Kidney glomerular epithelial cell (primary cell): ENCODE data around the gene DYRK3.

Source experiments
- DNase-seq: peaks from one replicate; lab custom pipeline; 2025; lab: John Stamatoyannopoulos, UW

DYRK3 gene

DNA sequence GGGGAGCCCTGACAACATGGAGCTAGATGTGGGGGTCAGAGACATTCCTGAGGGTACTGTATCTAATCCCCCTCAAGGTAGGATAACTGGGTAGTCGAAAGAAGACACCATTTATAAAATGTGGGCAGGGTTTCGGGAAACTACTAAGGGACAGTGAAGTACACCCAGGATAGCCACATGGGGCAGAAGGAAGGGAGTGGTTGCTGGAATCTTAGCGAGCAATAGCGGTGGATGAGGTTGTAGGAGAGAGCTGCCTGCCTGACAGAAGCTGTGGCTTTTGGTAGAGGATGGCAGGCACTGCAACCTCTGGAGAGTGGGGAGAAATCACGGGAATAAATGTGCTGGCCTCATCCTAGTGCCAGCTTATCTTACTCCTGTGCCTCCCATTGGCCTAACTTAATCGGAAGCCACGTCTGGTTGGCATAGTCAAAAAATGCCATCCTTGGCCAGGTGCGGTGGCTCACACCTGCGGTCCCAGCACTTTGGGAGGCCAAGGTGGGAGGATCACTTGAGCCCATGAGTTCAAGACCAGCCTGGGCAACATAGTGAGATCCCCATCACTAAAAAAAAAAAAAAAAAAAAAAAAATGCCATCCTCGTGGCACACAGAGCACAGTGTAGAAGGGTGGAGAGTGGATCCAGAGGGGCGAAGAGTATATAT, 26.0 kb downstream of the DYRK3 start:
- DNase-seq = no peak

DNA sequence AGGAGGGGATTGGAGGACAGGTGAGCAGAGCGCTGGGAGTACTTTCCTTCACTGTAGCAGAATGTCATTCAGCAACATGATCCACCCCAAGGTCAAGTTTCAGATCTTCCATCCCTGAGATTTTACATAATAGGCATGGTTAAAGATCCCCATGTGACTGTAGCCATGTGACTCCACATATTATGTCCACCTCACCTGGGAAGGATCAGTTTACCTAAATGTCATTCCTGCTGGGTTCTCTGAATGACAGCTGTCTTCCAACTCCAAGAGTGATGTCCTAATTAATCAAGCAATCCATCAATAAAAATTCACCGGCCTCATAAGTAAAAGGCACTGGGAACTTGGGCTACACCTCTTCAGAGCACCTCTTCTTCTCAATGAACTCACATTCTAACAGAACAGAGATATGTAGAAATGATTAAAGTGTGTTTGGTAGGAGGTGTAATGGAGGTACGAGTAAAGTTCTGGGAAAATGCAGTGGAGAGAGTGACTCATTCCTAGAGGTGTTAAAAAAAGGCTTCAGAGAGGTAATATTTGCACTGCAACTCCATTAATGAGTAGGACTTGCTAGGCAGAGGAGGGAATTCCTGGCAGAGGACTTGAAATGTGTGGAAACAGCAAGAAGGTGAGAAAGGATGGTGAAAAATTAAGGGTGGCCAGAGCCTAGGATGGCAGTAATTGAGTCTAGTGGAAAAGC, 27.2 kb downstream of the DYRK3 start:
- DNase-seq = no peak

DNA sequence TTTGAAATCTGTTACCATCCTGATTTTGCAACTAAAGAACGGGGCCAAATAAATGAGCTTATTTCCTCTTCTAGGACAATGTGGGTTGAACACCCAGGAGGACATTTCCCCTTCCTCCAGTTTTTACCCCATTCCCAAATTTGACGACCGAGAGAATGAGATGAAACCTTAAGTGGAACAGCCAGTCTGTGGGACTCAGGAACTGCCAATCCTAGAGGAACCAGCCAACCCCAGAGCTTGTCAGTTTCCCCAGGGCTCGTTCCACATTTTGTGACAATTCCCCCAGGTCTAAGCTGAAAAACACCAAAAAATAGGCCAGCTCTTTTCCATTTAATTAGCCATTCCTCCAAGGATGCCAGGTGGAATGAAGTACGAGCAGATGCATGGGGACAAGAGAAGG, 28.0 kb downstream of the DYRK3 start:
- no peak for DNase-seq

DNA sequence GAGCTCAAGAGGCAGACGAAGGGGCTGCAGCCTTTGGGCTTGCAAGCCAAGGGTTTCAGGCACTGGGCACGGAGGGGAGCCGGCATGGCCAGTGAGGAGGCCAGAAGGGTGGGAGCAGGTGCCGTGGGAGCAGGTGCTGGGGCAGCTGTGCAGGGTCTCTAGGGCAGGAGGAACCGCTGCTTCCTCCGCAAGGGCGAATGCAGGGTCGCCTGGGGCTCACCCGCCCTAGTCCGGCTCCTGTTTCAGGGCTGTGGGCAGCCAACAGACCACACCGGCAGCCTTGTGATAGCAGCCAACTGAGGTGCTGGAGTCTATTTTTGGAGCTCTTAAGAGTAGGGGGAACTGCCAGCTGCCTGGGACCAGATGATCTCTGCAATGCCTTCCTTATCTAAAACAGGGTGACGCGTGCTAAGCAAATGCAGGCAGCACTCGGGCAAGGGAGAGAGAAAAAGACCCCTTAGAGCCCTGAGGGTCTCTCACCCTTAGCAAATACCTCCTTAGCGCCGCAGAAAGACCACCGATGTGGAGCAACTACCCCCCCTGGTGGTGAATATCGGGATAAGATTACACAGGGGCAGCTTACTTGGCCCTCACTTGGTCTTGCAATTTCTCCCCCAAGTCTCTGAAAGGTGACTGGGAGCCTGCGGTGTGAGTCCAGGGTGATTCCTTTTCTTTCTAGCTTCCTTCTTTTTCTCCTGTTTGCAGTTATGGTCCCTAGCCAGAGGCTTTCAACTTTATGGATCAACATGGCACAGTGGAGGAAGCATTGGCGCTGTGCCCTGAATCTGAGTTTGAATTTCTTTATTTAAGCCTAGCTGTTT, 28.7 kb downstream of the DYRK3 start:
- peak; percentile 40 for DNase-seq

DNA sequence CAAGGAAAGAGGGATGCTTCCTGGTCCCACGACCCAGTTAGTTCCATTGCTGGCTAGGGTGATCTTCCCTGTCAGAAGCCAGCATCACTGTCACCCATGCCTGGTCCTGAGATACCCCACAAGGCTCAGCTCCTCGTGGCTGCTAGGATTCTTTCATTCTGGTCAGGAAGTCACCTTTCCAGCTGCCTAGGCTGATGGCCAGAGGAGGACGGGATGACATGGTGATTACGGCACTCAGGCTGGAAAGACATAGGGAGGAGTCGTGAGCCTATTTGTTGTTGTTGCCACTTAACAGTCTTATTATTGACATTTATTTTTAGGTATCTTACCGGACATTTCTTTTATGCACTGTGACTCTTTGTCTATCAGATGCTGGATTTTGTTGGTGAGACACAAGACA, 29.4 kb downstream of the DYRK3 start:
- DNase-seq = no peak

DNA sequence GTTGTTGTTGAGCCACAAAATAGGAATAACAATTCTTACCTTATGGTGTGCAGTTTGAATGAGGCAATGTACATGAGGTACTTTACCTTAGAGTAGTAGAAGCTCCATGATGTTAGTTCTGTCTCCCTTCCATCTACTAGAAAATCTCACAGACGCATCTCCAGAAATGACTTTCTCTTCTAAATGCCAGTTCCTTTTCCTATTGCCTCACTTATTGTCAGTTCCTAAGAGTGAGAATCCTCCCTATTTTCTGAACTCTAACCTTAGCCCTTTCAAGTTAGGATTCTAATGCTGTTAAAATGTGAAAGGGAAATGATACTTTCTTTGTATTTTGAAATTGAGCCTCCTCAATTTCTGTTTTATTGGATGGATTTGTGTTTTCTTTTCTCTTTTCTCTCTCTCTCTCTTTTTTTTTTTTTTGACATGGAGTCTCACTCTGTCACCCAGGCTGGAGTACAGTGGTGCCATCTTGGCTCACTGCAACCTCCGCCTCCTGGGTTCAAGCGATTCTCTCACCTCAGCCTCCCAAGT, 30.8 kb downstream of the DYRK3 start:
- DNase-seq = no peak

DNA sequence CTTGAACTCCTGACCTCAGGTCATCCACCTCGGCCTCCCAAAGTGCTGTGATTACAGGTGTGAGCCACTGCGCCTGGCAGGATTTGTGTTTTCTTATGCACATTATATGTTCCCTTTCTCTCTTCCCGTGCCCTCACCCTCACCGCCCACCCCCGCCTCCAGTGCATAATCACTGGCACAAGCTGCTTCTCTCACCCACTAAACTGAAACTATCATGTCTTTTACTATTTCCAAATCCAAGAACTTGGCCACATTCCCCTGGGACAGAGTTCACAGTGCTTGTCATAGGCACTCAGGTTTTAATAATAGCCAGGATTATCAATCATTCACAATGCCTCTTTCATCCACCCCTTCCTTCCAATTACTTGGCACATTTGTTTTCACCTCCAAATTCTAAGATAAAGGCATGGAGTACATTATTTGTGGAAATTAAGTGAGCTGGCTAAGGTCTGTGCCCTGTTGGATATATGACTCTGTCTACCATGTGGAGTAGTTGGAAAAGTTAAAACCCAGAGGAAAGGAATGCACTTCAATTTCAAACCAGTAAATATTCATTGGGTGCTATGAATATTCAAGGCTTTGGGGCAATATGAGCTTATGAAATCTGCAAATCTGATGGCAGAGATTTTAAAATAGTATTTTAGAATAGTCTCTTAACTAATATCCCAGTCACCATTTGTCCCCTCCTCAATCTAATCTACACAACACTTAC, 31.8 kb downstream of the DYRK3 start:
- DNase-seq = no peak

DNA sequence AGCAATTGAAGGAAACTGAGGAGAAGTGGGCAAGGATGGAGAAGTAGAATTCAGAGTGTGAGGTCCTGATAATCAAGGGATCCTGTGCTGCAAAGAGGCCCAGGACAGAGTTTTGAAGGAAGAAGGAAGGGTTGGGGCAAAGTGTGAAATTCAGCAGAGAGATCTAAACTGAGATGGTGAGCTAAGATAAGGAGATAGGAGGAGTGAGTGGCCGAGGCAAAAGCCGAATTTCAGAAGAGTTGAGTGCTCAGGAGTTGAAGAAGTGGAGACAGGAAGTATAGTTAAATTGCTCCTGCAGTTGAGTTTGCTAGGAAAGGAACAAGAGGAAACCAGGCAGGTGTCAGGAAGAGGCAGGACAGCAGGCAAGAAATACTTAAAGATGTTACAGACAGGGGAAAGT, 33.0 kb downstream of the DYRK3 start:
- no peak for DNase-seq

DNA sequence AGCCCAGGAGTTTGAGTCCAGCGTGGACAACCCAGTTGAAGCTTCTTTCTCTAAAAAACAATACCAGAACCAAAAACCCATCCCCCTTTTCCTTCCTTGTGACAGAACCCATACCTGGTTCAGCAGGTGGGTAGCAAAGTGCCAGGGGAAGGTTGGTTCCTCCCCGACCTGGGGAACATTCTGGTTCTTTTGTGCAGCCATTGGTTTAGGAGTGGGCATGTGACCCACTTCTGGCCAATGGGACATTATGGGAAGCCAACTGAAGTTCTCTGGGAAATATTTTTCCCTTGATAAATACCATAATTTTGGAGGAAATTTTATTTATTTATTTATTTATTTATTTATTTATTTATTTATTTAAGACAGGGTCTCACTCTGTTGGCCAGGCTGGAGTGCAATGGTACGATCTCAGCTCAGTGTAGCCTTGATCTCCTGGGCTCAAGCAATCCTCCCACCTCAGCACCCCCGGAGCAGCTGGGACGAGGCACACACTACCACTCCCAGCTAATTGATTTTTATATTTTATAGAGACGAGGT, 33.6 kb downstream of the DYRK3 start:
- no peak for DNase-seq

DNA sequence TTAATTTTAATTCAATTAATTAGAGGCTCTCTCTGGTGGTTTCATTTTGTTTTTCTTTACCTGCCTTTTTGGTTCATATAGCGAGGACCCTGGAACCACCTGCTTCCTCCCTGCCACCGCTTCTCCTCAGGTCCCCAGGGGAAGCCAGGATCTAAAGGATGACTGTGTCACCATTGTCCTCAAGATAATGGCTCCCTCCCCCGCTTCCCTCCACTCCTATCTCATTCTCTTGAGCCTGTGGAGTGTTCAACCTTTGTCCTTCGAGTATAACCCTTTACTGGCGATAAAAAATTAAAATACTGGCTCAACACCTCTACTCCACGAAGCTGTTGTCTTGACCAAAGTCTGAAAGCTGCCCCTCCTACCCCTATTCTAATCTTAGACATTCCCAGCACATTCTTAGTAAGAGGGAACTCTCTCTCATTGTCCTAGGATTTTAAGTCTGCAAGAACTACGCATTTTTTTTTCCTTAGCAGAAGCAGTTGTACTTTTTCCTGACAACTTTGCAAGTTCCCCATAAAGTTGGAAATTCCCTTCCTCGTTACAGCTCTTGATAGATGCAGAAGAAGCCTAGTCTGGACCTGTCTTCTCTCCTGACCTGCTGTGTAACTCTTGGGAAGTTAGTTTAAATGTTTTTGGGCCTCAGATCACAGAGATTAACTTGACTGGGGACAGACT, 36.8 kb downstream of the DYRK3 start:
- no peak for DNase-seq

DNA sequence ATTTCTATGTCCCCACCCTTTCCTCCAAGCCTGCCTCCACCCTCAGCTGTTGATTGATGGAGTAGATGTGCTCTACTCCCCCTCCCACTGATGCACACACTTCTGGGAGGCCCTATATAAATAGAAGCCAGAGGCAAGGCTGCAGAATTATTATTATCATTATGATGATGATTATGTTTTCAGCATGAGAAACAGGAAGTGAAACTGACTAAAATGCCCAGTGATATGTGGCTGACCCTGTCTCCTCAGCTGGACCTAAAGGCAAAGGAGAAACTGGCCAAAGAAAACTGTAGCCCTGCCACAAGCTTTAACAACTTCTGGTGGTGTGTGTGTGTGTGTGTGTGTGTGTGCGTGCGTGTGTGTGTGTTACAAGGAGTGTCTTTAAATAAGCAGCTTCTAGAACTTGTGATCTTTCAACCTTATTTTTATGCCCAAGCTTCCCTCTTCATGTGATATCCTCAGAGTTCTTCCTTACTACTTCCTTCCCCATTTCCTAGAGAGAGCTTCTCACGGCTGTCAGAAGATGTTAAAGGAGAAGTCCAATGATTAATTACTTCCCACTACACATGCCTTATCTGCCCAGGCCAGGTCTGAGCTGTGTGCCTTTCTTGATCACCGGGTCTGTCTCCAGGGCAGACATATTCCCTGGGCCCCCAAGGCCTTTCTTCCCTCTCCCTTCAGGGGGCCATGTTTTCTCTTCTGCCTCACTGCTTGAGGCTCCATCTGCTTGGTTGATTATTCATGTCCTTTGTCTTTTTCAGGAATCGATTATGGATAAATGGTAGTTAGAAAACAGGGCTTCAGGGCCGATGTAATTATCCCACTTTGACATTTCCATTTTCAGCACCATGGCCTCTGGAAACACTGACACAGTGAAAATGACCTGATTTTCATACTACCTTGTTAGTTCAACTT, 37.8 kb downstream of the DYRK3 start:
- DNase-seq = no peak

DNA sequence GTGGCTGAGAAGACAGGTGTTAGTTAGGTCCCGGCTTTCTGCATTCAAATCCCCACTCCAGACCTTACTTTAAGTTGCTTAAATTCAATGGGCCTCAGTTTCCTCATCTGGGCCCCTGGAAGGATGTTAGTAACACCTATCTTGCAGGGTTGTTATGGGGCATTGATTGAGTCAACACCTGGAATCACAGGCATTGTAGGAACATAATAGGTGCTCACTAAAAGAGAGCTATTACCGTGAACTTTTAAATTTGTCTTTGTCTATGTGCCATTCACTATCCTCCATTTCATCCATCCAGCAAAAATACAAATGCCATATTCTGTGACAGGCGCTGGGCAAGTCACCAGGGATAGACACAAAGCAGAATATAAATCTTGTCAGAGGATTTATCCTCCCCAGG, 38.9 kb downstream of the DYRK3 start:
- no peak for DNase-seq

DNA sequence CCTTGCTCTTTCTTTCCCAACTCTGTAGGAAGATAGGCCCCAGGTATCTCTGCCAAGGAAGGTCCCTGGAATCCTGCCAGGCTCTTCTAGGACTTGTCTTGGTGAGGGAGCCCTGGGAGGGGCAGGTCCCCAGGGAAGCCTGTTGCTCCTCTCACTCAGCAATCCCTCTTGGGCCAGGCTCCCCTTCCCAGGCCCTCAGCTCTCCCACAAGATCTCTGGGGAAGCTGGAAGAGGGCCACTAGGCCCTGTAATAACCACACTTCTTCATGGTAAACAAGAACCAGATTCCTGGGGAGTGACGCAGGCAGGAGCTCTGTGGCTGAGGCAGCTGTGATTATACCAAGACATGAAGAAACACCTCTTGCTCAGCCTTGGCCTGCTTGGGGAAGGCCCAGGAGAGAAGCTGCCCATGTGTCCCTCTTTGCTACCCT, 39.4 kb downstream of the DYRK3 start:
- peak; percentile 90 for DNase-seq

DNA sequence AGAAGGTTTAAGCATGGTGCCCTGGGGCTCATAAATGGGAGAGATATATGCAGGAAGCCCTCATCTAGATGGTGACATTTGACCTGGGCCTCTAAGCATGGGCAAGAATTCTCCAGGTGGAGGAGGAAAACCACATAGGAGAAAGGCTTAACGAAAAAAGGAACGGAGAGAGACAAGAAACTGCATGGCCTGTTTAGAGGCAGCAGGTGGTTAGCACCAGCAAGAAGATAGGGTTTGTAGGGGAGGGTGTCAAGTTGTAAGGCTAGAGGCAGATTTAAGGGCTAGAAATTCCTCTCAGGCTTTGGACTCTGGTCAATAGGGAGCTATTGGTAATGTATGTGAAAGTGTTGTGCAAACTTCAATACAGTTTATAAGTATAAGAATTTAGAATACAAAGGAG, 41.2 kb downstream of the DYRK3 start:
- no peak for DNase-seq

DNA sequence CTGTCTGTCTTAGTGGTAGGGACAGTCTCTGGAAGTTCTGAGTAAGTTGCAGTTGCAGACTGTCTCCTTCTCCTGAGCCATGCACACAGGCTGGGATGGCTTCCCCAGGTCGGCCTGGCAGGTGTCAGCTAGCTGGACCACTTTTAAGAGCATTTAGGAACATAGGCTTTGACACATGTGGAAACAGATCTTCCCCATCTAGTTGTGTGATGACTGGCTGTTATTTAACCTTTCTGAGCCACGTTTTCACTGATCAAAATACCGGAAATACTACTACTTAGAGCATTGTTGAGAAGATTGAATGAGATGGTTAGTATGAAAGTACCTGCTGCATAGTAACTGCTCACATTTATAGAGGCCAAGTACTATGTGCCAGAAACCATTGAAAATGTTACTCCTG, 43.2 kb downstream of the DYRK3 start:
- DNase-seq = no peak

DNA sequence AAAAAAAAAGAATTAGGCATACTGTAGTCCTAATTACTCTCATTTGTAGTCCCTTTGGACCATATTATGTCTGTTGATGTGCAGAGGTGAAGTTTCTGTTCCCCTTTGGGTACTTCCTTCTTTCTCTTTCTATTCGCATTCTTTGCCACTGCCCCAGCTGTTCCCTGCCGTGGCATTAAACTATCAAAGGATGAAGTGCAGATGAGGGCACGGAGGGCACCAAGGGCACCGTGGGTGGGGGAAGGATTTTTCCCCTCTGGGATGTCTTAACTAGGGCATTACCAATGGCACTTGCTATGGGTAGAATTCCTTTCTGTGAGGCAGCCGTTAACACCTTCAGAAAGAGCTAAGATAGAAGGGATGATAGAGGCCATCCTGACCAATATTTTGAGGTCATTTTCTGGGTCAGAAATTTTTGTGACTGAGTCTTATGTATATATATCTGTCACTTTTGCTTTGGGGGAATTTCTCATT, 44.4 kb downstream of the DYRK3 start:
- DNase-seq = no peak

DNA sequence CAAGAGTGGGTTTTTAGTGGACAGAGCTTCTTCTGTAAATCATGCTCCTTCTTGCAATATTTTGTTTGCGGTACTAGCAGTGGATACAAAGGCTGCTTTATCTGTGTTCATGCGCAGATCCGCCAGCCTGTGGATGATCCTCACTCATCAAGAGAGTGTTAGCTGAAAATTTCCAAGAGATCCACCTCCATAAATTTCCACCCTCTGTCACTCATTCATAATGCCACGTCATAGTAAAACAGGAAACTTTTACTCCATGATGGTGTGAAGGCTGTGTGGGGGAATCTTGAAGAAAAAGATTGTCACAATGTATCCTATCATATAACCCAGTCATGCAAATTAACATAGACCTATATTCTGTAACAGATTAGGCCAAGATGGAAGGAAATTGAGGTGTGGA, 44.9 kb downstream of the DYRK3 start:
- no peak for DNase-seq

DNA sequence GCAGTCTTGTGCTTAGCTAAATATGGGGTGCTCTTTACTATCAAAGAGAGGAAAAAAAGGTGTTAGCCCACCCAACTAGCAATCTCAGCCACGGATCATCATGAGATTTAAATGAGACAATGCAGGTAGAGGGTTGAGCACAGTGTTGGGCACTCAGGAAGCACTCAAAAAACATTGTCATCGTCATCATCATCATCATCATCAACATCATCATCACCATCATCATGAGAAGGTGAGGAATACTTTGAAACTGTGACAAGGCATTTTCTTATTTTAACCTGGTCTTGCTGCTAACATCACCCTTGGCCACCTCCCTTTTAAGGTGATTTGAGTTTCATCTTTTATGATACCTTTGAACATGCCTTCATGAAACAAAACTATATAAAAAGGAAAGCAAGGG, 46.0 kb downstream of the DYRK3 start:
- no peak for DNase-seq

DNA sequence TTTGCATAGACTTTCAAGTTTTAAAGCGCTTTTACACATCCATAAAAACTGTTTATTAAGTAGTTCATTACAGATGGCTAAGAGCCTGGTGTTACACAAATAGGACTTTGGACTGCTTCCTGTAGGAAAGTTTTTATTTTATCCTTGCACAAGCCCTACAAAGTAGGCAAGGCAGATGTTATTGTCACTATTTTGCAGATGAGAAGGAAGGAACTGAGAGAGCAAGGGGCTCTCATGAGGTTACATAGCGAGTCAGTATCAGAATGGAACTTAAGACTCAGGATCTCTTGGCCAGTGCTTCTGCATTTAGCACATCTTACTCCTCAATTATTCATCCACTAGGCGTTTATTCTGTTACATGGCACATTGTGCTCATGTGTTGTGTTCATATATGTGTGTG, 46.8 kb downstream of the DYRK3 start:
- no peak for DNase-seq

DNA sequence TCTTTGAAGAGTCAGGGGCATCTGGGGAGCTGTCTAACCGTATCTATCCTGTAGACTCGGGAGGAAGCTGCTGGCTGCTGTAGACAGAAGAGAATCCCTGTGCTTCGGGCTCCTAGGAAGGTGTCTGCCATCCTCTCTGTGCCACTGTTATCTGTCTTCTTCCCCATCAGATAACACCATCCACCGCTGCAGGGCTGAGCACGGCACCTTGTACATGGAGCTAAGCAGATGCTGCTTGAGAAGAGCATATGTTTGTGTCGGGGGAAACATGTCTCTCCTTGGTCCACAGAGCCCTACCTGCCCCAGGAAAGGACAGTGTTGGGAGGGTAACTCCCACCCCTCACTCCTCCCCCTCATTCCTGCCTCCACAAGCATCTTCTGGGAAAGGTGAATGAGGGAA, 48.0 kb downstream of the DYRK3 start:
- no peak for DNase-seq
